ENCODE data around the gene SLC2A4RG. TPM values are rescaled to one million over a fixed set of nuclear protein-coding genes. Genes with fewer than 3 reads are reported as not detected.

Gene SLC2A4RG
- polyA plus RNA-seq, 1 of the 3 experiments (the other 2 are of a cell fraction) = 90.9 TPM

DNA sequence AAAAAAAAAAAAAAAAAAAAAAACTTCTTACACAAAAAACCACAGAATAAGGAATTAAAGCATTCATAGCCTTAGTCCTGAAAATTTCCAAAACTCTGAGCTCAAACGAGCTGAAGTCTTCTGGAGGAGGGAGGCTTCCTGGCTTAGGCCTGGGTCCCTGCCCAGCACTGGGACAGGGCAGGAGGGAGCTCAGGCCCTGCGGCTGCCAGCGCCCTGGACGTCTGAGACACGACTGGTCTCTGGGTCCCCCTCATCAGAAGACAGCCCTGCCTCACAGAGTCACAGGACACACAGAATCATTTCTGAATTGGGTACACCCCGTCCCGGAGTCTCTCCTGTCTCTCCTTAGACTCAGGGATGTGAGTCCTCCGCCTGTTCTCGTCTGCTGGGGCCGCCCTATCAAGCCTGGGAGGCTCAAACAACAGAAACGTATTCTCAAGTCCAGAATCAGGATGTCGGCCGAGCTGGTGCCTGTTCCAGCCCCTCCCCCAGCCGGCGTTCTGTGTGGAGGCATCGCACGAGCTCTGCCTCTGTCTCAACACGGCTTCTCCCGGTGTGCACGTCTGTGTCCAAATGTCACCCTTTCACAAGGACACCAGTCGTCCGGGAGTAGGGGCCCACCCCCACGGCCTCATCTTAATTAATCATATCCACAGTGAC, 52.1 kb downstream of the SLC2A4RG start:
- TF ChIP-seq TCF12 (IDR thresholded peaks at IDR 0.05) (no peak), YY1 (IDR thresholded peaks at IDR 0.05; ENCODE audit: low read depth) (no peak), RFX5 (IDR thresholded peaks at IDR 0.05; ENCODE audit: low read length) (no peak), RAD21 (IDR thresholded peaks at IDR 0.05; ENCODE audit: low read length) (no peak), POLR2AphosphoS5 (IDR thresholded peaks at IDR 0.05; ENCODE audit: low read depth, low read length) (no peak), CHD2 (IDR thresholded peaks at IDR 0.05; ENCODE audit: low read length, partially characterized antibody) (no peak), NFIC (IDR thresholded peaks at IDR 0.05; ENCODE audit: borderline replicate concordance) (no peak), FOXJ3 (CRISPR knock-in tag; IDR thresholded peaks at IDR 0.05) (no peak), GABPA (IDR thresholded peaks at IDR 0.05; ENCODE audit: low read depth) (no peak), FOXM1 (IDR thresholded peaks at IDR 0.05; ENCODE audit: low read depth) (no peak), RXRA (IDR thresholded peaks at IDR 0.05; ENCODE audit: borderline replicate concordance, low read depth) (no peak), TEAD4 (IDR thresholded peaks at IDR 0.05; ENCODE audit: borderline replicate concordance, insufficient read depth) (no peak), MEF2A (IDR thresholded peaks at IDR 0.05; ENCODE audit: borderline replicate concordance, low read depth) (no peak), MXI1 (IDR thresholded peaks at IDR 0.05; ENCODE audit: low read depth, low read length) (no peak), FOSL2 (IDR thresholded peaks at IDR 0.05; ENCODE audit: borderline replicate concordance, low read depth) (no peak)
- TF ChIP-seq, protein P1, sequence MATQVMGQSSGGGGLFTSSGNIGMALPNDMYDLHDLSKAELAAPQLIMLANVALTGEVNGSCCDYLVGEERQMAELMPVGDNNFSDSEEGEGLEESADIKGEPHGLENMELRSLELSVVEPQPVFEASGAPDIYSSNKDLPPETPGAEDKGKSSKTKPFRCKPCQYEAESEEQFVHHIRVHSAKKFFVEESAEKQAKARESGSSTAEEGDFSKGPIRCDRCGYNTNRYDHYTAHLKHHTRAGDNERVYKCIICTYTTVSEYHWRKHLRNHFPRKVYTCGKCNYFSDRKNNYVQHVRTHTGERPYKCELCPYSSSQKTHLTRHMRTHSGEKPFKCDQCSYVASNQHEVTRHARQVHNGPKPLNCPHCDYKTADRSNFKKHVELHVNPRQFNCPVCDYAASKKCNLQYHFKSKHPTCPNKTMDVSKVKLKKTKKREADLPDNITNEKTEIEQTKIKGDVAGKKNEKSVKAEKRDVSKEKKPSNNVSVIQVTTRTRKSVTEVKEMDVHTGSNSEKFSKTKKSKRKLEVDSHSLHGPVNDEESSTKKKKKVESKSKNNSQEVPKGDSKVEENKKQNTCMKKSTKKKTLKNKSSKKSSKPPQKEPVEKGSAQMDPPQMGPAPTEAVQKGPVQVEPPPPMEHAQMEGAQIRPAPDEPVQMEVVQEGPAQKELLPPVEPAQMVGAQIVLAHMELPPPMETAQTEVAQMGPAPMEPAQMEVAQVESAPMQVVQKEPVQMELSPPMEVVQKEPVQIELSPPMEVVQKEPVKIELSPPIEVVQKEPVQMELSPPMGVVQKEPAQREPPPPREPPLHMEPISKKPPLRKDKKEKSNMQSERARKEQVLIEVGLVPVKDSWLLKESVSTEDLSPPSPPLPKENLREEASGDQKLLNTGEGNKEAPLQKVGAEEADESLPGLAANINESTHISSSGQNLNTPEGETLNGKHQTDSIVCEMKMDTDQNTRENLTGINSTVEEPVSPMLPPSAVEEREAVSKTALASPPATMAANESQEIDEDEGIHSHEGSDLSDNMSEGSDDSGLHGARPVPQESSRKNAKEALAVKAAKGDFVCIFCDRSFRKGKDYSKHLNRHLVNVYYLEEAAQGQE (IDR thresholded peaks at IDR 0.05; ENCODE audit: low read depth, low read length) = no peak
- H3F3A ChIP-seq (replicated peaks; ENCODE audit: insufficient read depth) = no peaks in the 10 kb centered on the region
- H4K20me1 ChIP-seq (ENCODE audit: insufficient read depth) = no peaks in the 10 kb centered on the region
- no peak overlapping the region for H3K4me2 ChIP-seq
- H2AFZ ChIP-seq (ENCODE audit: low read depth) = no peak overlapping the region
- DNase-seq = no peak
- H3K9me2 ChIP-seq = no peaks in the 10 kb centered on the region
- H3K36me3 ChIP-seq (replicated peaks in 1 of 2; ENCODE audit: control insufficient read depth in 1 of 2, insufficient read depth in 2 of 2, low read length in 1 of 2) = no peaks in the 10 kb centered on the region
- H3K9me3 ChIP-seq = no peaks in the 10 kb centered on the region
- no peak overlapping the region for H3K9ac ChIP-seq
- ChIA-PET CTCF (interaction anchor here (1.6 to 5.5 kb wide), 2 partner anchors 11 to 16 kb away, joined by 3 to 42 read pairs; no protein-coding TSS in a partner anchor), POLR2A (no interaction called here)
- 76% methylated on average over 17 of the region's 23 CpGs for WGBS (ENCODE audit: low lambda C conversion rate)
- H3K4me3 ChIP-seq (ENCODE audit: low read depth in 2 of 2, low read length in 1 of 2) = no peak overlapping the region
- H3K27me3 ChIP-seq (ENCODE audit: insufficient read depth) = no peaks in the 10 kb centered on the region
- no peaks in the 10 kb centered on the region for H3K79me2 ChIP-seq (ENCODE audit: insufficient read depth)
- H3K27ac ChIP-seq (ENCODE audit: low read depth in 2 of 2, low read length in 1 of 2) = no peak overlapping the region
- H3K4me1 ChIP-seq (ENCODE audit: control insufficient read depth in 1 of 2, insufficient read depth in 2 of 2, low read depth in 1 of 2, low read length in 1 of 2) = no peaks in the 10 kb centered on the region

DNA sequence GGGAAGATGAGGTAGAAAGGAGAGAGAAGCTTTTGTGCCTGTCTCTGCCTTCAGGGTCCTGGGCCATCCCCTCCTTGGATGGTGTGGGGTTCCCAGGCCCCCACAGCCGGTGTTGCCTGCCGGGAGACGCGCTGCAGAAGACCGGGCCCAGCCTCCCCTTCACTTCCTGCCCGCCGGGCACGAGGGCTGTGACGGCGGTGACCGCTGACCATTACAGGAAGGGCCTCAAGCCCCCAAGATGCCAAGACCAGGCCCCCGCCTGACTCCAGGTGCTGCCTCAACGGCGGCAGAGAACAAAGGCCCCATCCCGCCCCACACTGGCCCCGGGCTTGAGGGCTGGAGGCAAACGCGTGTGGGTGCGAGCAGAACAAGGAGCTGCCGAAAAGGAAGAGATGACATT, 53.3 kb downstream of the SLC2A4RG start:
- no peak for DNase-seq
- Histone ChIP-seq H2AFZ (ENCODE audit: low read depth) (no peak overlapping the region), H4K20me1 (ENCODE audit: insufficient read depth) (no peaks in the 10 kb centered on the region), H3K9ac (no peak overlapping the region), H3K27ac (ENCODE audit: low read depth in 2 of 2, low read length in 1 of 2) (no peak overlapping the region), H3K79me2 (ENCODE audit: insufficient read depth) (no peaks in the 10 kb centered on the region), H3K4me1 (ENCODE audit: control insufficient read depth in 1 of 2, insufficient read depth in 2 of 2, low read depth in 1 of 2, low read length in 1 of 2) (no peaks in the 10 kb centered on the region), H3K27me3 (ENCODE audit: insufficient read depth) (no peaks in the 10 kb centered on the region), H3F3A (replicated peaks; ENCODE audit: insufficient read depth) (no peaks in the 10 kb centered on the region), H3K36me3 (replicated peaks in 1 of 2; ENCODE audit: control insufficient read depth in 1 of 2, insufficient read depth in 2 of 2, low read length in 1 of 2) (no peaks in the 10 kb centered on the region), H3K4me3 (ENCODE audit: low read depth in 2 of 2, low read length in 1 of 2) (no peak overlapping the region), H3K9me2 (no peaks in the 10 kb centered on the region), H3K4me2 (no peak overlapping the region), H3K9me3 (no peaks in the 10 kb centered on the region)
- WGBS (ENCODE audit: low lambda C conversion rate) = 79% methylated on average over 9 of the region's 20 CpGs
- CTCF ChIA-PET = interaction anchor here (0.8 to 5.5 kb wide), 2 partner anchors 17 to 66 kb away, joined by 3 to 42 read pairs; no protein-coding TSS in a partner anchor
- POLR2A ChIA-PET = no interaction called here
- TF ChIP-seq, protein P2, sequence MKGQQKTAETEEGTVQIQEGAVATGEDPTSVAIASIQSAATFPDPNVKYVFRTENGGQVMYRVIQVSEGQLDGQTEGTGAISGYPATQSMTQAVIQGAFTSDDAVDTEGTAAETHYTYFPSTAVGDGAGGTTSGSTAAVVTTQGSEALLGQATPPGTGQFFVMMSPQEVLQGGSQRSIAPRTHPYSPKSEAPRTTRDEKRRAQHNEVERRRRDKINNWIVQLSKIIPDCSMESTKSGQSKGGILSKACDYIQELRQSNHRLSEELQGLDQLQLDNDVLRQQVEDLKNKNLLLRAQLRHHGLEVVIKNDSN (IDR thresholded peaks at IDR 0.05; ENCODE audit: borderline replicate concordance, low read depth) = no peak
- TF ChIP-seq, protein P3, sequence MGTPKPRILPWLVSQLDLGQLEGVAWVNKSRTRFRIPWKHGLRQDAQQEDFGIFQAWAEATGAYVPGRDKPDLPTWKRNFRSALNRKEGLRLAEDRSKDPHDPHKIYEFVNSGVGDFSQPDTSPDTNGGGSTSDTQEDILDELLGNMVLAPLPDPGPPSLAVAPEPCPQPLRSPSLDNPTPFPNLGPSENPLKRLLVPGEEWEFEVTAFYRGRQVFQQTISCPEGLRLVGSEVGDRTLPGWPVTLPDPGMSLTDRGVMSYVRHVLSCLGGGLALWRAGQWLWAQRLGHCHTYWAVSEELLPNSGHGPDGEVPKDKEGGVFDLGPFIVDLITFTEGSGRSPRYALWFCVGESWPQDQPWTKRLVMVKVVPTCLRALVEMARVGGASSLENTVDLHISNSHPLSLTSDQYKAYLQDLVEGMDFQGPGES (IDR thresholded peaks at IDR 0.05; ENCODE audit: low read depth, low read length) = no peak
- TF ChIP-seq JUND (IDR thresholded peaks at IDR 0.05) (no peak), ELF1 (IDR thresholded peaks at IDR 0.05) (no peak), NRF1 (IDR thresholded peaks at IDR 0.05; ENCODE audit: low read depth, low read length) (no peak), GATA2 (CRISPR knock-in tag; IDR thresholded peaks at IDR 0.05) (no peak), EP300 (IDR thresholded peaks at IDR 0.05; ENCODE audit: borderline replicate concordance in 1 of 2, low read depth in 1 of 2, low read length in 1 of 2) (no peak), RAD21 (IDR thresholded peaks at IDR 0.05; ENCODE audit: low read length) (no peak)
- TF ChIP-seq, protein P4, sequence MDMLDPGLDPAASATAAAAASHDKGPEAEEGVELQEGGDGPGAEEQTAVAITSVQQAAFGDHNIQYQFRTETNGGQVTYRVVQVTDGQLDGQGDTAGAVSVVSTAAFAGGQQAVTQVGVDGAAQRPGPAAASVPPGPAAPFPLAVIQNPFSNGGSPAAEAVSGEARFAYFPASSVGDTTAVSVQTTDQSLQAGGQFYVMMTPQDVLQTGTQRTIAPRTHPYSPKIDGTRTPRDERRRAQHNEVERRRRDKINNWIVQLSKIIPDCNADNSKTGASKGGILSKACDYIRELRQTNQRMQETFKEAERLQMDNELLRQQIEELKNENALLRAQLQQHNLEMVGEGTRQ (IDR thresholded peaks at IDR 0.05; ENCODE audit: borderline replicate concordance, low read depth, low read length) = no peak

Data from SK-N-SH (cell line).